Ammon's horn (tissue), 1 donor: Measurements from ENCODE around the gene PPP1R11.
"Not testable (repeated sequence)": the region's sequence is repeated elsewhere in the genome, so short reads cannot be mapped to it uniquely, and the experiment has no call there.

Experiments used
- DNase-seq: peaks from one replicate; pipeline ENCODE4 v3.0.0-alpha.2; 2016; ENCODE audit warnings: low spot score

PPP1R11 gene

DNA sequence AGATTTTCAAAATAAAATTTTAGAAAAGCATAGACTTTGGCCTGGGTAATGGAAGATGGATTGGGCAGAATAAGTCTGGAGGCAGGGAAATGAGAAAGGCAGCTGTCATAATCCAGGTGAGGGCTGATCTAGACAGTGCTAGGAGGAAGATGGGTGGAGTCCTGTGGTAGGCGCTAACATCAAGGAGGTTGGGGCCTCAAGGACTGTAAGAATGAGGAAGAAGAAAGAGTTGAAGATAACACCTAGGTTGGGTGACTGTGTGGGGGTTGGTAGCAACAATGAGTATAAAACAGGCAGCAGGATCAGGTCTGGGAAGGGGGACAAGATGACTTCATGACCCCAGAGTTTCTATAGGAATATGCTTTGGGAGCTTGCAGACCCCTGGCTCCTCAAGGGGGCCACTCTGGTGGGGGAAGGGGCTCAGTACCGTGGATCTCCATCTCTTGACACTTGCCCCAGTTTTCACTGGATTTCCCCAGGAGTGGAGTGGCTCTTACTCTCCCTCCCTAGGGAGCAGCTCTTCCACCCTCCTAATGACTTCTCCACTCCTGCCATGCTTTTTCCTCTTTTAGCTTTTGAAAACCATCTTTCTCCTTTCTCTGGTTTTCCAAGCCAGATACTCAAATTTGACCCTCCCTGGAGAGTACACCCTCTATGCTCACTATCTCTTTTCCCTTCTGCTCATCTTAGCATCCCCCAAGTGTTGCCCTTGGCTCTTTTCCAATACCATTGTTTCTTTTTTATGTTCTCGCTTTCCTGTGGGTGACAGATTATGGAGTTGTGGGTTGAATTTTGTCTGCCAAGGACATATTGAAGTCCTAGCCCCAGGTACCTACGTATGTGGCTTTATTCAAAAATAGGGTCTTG is 31.1 kb downstream of the PPP1R11 start:
- no peak for DNase-seq

DNA sequence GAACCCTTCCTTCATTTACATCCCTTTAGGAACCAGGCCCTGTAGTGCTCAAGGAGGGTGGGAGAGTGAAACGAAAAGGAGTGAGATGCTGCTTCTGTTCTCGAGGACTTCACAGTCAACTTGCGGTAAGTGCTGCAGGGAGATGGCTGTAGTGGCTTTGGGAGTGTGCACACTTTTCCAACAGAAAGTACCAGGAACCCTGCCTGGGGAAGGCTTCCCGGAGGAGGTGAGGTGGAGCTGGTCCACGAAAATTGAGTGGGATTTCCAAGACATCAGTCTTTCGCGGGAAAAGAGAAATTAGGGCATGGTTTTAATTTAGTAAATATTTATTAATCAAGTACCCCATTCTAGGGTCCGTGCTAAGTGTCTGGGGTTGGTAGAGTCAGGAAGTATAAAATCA is 33.2 kb downstream of the PPP1R11 start:
- no peak for DNase-seq

DNA sequence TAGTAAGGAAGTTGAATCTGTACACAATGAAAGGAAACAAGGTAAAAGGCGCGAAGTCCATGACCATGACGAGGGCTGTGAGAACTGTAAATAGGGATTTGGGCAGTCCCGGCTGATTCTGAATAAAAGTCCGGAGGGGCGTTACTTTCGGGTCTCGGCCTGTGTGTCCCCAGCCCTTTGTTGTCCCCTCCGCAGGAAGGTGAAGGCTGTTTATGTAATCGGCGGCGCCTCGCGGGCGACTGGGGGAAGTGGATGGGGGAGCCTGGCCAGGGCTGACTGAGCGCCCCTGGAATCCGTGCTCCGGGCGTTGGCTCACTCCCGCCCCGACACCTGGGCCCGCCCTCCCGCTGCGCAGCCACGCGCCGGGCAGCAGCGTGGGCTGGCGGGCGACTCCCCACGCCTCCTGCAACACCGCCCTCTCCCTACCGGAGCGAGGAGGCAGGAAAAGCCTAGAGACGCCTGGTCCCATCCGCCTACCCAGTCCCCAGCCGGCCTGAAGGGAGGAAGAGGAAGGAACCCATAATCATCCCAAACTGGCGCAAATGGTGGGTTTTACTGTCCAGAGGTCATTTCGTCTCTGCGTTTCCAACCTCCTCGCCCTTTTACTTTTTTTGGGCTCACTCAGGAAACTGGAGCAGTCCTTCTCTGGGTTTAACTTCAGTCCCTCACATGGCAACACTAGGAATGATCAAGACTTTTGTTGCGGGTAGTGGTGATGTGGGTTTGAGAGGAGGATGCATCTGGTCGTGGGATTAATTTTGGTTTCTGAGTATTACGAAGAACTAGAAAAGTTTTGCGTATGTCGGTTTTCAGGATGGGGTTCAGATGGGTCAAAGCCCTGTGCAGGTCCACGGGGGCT is 33.8 kb downstream of the PPP1R11 start:
- peak; percentile 9 for DNase-seq

DNA sequence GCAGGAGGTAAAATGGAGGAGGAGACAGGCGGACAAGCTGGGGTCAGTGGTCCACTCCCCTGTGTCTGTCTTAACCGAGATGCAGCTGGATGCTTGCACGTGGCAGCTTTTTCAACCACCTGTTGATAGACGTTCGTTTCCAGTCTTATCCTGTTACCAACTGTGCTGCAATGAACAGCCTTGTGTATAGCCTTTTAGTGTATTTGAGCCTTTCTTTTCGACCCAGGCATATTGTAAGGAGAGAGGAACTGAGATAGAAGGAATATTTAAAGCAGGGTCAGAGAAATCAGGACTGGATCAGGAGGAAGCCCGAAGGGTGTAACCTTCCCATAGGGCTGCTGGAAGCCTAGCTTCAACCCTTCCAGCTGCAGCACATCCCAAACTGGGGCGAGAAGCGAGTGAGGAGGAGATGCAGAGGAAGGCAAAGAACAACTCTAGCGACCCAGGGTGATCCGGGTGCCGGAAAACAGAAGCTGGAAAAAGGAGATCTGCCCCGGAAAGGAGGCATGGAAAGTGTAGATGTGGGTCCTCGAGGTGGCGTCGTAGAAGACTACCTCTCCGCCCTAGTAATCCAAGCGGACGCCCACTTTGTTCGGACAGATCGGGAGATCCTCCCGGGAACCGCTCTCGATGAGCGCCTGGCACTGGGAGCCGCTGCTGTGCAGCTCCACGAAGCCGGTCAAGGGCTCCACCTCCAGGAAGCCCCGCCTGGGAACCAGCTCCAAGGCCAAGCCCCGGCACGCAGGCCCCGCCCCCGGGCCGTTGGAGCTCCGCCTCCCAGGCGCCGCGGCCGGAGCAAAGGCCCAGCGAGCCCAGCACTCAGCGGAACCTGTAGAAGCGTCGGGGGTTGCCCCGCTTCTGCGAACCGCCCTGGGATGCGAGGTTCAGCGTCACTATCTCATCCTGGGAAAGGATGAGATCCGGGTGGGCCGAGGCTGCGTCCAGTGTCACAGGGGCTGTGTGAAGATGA is 34.7 kb downstream of the PPP1R11 start:
- DNase-seq: peak; percentile 91

DNA sequence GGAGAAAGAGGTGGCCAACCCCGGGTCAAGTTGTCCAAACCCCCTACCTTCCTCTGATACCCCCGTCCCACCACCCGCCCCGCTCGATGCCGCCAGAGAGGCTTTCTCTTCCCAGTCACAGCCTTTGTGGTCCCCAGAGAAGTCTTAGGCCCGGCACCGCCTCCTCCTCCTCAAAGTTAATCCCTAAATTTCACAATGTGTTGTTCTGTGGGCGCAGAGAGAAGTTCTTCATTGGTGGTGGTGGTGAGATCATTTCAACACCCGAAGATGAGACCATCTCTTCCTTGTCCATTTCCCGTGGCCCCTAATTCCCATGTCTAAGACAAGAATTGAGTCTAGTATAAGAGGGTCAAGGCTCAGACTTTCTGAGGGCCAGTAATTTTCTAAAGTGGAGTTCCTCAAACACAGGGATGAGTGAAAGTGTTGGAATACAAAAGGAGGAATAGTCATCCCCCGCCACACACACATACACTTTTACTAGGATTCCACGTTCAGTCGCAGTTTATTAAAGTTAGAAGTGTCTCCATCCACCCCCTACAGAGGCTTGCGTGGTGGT is 35.5 kb downstream of the PPP1R11 start:
- no peak for DNase-seq

DNA sequence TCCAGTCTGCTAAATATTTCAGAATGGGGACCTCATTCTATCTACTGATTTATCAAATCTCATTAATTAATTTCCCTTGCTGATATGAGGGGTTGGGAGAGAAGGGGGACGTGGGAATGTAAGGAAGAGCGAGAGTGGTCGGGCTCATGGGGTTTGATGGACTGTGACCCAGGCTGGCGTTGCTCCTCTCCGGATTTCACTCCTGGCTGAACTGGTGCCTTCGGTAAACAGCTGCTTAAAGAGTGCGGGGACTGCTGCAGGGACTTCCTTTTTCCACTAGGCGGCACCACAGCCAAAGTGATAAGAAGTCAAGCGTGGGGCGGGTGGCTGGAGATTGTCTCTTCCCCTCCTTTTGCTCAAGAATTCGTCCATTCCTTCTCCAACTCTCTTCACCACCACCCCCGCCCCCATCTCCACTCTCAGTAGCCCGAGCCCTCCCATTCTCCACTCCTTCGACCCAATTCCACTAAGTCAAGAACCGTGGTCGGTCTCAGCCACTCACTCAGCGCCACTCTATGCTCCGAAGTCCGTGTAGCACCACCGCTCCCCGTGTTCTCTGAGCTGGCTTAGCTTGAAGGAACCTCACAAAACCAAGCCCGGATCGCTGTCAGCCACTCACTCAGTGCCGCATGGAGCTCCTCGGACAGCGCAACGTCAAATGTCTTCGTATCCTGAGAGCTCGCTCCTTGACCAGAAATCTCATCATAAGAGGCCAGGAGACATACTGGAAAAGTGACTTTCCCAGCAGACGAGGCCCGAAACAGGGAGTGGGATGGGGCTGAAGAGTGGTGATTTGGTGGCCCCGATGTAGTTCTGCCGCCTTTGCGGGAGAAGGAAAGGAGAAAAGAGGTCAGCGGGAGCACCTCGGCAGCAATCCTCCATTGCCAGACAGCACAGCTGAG is 36.2 kb downstream of the PPP1R11 start:
- peak; percentile 90 for DNase-seq

DNA sequence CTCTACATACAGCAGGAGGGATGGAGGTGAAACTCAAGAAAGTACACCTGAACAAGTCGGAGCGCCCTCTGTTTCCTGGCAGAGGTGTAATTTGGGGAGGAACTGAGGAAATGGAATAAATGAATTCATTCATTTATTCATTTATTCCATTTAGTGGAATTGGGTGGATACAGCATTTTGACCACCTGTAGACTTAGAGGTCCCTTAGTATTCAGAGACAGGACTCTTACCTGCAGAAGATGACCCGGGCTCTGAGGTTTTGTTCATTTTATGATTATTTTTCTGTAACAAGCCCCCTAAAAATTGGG is 36.8 kb downstream of the PPP1R11 start:
- DNase-seq: no peak

DNA sequence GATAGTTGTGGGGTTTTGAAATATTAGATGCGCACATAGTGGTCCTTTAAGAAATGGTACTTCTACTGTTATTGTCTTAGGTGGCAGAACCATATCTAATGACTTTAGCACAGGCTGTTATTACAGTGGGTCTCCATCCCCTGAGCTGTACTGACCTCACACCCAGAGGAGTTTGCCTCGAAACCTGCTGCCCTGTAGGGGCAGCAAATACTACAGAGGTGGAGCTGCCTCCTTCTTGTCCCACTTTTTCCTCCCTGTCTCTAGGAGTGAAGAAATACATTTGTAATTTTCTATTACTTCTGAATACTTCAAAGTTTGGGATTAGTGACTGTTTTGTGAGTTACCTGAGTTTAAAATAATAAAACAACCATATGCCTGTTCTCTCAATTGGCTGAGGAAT is 37.7 kb downstream of the PPP1R11 start:
- no peak for DNase-seq

DNA sequence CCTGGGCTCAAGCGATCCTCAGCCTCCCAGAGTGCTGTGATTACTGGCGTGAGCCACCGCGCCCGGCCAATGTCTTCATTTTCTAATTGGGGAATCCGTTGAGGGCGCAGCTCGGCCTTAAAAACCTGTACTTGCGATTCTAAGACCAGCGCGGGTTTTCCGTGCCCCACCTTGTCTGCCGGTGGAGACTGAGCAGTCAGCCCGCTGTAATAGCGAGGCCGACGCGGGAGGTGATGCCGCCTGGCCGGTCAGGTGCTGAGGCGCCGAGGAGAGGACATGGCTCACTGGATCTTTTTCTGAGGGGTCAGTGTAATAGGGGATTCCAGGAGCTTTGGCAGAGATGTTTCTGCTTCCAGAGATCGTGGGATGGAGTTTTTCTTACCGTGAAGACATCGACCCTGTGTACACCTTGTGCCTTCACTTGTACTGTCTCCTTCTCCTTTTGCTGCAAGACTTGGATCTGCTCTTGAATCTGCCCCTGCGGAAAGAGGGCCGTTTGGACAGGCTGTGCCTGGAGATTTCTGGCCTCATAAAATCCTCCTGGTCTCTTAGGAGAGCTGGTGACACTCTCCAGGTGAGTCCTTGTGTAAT is 44.4 kb downstream of the PPP1R11 start:
- no peak for DNase-seq

DNA sequence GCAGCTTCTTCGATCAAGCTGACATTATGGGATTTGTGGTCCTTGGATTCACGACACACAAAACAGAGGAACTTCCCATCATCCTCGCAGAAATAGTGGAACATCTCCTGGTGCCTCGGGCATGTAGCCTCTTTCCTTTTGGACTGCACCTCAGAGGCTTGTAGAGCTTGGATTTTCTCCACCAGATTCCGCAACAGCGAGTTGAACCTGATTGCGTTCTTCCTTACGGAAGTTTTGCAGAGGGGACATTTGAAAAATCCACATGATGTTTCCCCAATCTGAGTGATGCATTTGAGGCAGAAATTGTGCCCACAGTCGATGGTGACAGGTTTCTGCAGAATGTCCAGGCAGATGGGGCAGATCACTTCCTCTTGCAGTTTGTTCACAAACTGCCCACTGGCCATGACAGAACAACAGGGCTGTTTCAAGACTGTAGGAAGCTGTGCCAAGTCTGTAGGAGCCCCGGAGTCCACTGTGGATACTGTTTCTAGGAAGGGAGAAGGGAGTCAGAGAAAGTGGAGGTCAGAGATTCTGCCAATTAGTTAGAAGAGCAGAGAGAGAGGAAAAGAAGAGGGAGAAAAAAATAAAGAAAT is 45.5 kb downstream of the PPP1R11 start:
- no peak for DNase-seq

DNA sequence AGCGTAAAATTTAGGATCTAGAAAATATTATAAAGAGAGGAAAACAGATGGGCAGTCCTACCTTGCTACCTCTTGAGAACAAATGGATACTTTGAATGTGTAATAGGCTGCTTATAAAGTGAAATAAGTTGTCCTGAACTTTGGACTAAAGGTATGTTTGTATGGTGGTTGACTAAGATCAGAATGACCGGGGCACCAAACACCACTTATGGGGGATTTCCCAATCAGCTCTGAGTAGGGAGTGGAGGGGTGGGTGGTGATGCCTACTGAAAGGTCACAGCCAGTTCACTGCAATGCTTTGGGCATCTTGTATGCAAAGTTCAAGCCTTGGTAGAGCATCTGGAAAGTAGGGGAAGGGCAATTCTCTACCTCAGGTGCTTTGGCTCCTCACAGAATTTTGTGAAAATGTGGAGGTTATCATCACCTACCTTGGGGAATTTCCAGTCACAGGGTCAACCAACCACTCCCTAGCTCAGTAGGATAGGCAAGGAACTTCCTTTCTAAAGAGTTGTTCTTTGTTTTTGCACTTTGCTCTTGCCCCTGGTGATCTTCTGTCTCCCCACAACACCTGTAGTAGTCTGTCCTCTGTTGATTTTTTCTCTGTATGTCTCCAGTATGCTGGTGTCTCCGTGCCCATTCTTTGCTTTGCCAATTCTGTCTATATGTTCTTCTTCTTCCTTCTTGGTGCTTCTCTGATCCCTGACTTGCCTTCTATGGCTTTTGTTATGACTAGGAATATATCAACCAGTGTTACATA is 46.2 kb downstream of the PPP1R11 start, which contains the start of gene TRIM31:
Gene TRIM31 (minus strand): TSS at position 88 of the 757 bp plus-strand sequence. CDS start 285 bp downstream, outside the sequence.
- DNase-seq: no peak

DNA sequence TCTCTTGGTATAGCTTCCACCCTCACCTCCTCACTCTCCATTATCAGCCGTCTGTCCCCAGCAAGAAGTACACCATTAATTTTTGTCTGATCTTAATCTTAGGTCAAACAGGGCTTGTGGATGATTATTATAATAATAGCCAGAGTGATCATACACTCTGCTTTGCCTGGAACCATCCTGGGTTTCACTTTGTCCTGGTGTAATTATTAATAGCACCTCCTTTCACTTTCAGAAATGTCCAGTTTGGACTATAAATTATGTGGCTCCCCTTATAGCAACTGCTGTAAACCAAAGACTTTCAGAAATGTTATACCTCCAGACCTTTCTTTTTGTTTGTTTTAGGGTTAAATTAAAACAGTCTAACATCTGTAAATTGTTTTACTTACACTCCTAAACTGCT is 46.8 kb downstream of the PPP1R11 start:
- no peak for DNase-seq

DNA sequence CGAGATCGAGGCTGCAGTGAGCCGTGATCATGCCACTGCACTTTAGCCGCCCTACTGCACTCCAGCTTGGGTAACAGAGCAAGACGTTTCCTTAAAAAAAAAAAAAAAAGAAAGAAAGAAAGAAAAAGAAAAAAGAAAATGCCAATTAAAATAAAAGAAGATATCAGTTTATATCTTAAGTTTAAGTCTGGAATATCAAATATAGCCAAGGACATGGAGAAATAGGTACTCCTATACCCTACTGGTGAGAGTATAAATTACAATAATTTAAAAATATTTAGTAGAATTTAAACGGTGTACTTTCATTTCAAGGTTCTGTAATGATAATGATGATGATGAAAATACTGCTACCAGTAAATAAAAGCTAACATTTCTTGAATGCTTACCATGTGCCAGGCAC is 49.7 kb downstream of the PPP1R11 start:
- no peak for DNase-seq

DNA sequence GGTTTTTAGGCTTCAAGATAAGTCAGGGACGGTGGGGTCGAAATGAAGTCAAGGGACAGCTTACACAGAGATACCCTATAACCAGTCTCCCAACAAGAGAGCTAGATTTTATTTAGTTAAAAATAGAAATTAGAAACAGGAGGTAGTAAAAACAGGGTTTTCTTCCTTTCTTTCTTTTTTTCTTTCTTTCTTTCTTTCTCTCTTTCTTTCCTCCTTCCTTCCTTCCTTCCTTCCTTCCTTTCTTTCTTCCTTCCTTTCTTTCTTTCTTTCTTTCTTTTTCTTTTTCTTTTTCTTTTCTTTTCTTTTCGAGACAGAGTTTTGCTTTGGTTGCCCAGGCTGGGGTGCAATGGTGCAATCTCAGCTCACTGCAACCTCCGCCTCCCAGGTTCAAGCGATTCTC is 51.7 kb downstream of the PPP1R11 start:
- DNase-seq: not testable (repeated sequence)
